HCT116 (cell line): Measurements from ENCODE around the gene FOXM1. TPM values are rescaled to one million over a fixed set of nuclear protein-coding genes. Genes with fewer than 3 reads are reported as not detected.

Source experiments
- ATAC-seq: fragments of 200-7000 bp; cut with Tn5 transposase; 2 replicates; pipeline ENCODE4 v1.9.1; 2020; ENCODE audit warnings: mild to moderate bottlenecking, moderate library complexity
- BruUV-seq: library from RNA; stranded (reverse); fragments of 400-500 nt; replicated peaks from 2 replicates; lab custom pipeline; 2021; lab: Mats Ljungman, UMichigan
- CTCF ChIA-PET: fragments of 300-600 bp; sonication (Branson Sonifier 250); formaldehyde crosslinking; loops from one replicate; lab custom pipeline; 2021; ENCODE audit warnings: antibody characterized with exemption; lab: Charles Lee
- POLR2A ChIA-PET: fragments of 300-600, 350-600 bp; sonication (Branson Sonifier 250); formaldehyde crosslinking; loops from one replicate; lab custom pipeline; 2021; ENCODE audit warnings: antibody characterized with exemption; lab: Charles Lee
- RAD21 ChIA-PET, 2 experiments: fragments of 300-600 bp; sonication (Branson Sonifier 250); formaldehyde crosslinking; loops; one replicate each; lab custom pipeline; 2023; ENCODE audit warnings: low total read pairs in 2 of 2; ENCODE audit not compliant: uncharacterized antibody in 2 of 2, unreplicated experiment in 2 of 2, low non-redundant PET in 1 of 2; lab: Charles Lee
- DNase-seq: peaks from one replicate; pipeline ENCODE4 v3.0.0-alpha.2; 2010; ENCODE audit warnings: low read depth, low spot score
- H2AFZ ChIP-seq: fragments of 200-600 bp; shearing (Covaris generic), sonication (generic); 2 replicates; pipeline ENCODE4 v1.6.1; 2017; ENCODE audit warnings: low read depth, mixed run types, mixed read lengths, antibody characterized with exemption, low read length; ENCODE audit not compliant: poor library complexity, severe bottlenecking
- H3K27ac ChIP-seq: 2 replicates; pipeline ENCODE4 v1.5.1; 2012; ENCODE audit warnings: low read depth, low read length
- H3K27me3 ChIP-seq: fragments of 200-600 bp; sonication (generic); 2 replicates; pipeline ENCODE4 v1.6.1; 2016; ENCODE audit warnings: mixed run types, low read length, mixed read lengths; ENCODE audit not compliant: insufficient read depth
- H3K36me3 ChIP-seq, 2 experiments: fragments of 200-500 bp in 1 of 2; fragments of 200-600 bp in 1 of 2; sonication (Bioruptor generic) in 1 of 2; sonication (generic) in 1 of 2; 2 replicates each; pipeline versions ENCODE4 v1.5.1 to v1.6.1; 2014 to 2016; ENCODE audit warnings: low read length in 2 of 2, inconsistent platforms in 1 of 2, mixed read lengths in 1 of 2, mixed run types in 1 of 2; ENCODE audit not compliant: insufficient read depth in 2 of 2, control insufficient read depth in 1 of 2
- H3K4me1 ChIP-seq, 2 experiments: fragments of 200-600 bp in 1 of 2; sonication (generic) in 1 of 2; 2 replicates each; pipeline versions ENCODE4 v1.5.1 to v1.6.1; 2012 to 2017; ENCODE audit warnings: low read length in 2 of 2, inconsistent platforms in 1 of 2, mild to moderate bottlenecking in 1 of 2, mixed read lengths in 1 of 2, mixed run types in 1 of 2, moderate library complexity in 1 of 2; ENCODE audit not compliant: insufficient read depth in 2 of 2, control insufficient read depth in 1 of 2
- H3K4me2 ChIP-seq: fragments of 200-600 bp; sonication (generic); 2 replicates; pipeline ENCODE4 v1.6.1; 2017; ENCODE audit warnings: mixed run types, low read length, mixed read lengths
- H3K4me3 ChIP-seq, 2 experiments: fragments of 200-600 bp in 1 of 2; sonication (generic) in 1 of 2; replicated peaks in 1 of 2; 2 replicates each; pipeline ENCODE4 v1.5.1; 2011 to 2016; ENCODE audit warnings: low read length in 2 of 2, control low read depth in 1 of 2, low read depth in 1 of 2, mild to moderate bottlenecking in 1 of 2, mixed read lengths in 1 of 2, mixed run types in 1 of 2
- H3K79me2 ChIP-seq: fragments of 200-600 bp; sonication (generic); 2 replicates; pipeline ENCODE4 v1.6.1; 2017; ENCODE audit warnings: mild to moderate bottlenecking, mixed run types, low read length, moderate library complexity, mixed read lengths; ENCODE audit not compliant: insufficient read depth
- H3K9ac ChIP-seq: fragments of 200-600 bp; sonication (generic); 2 replicates; pipeline ENCODE4 v1.6.1; 2016; ENCODE audit warnings: low read length, mixed read lengths
- H3K9me2 ChIP-seq: fragments of 200-600 bp; sonication (generic), shearing (Covaris generic); 2 replicates; pipeline ENCODE4 v1.6.1; 2017; ENCODE audit warnings: mixed run types, mild to moderate bottlenecking, moderate library complexity; ENCODE audit not compliant: insufficient read depth
- H3K9me3 ChIP-seq, 2 experiments: fragments of 200-500 bp in 1 of 2; fragments of 200-600 bp in 1 of 2; sonication (Bioruptor generic) in 1 of 2; sonication (generic) in 1 of 2; 2 replicates each; pipeline ENCODE4 v1.6.1; 2014 to 2017; ENCODE audit warnings: low read length in 2 of 2, mixed read lengths in 2 of 2, inconsistent platforms in 1 of 2, low read depth in 1 of 2, mild to moderate bottlenecking in 1 of 2, mixed run types in 1 of 2, moderate library complexity in 1 of 2; ENCODE audit not compliant: control insufficient read depth in 1 of 2, insufficient read depth in 1 of 2
- H4K20me1 ChIP-seq: fragments of 200-600 bp; sonication (generic), shearing (Covaris generic); 2 replicates; pipeline ENCODE4 v1.6.1; 2017; ENCODE audit warnings: mixed run types, mild to moderate bottlenecking, moderate library complexity; ENCODE audit not compliant: insufficient read depth
- CBX3 ChIP-seq: IDR thresholded peaks from 2 replicates; pipeline ENCODE4 v1.6.1; 2012; ENCODE audit warnings: low read depth
- CEBPB ChIP-seq: IDR thresholded peaks from 2 replicates; pipeline ENCODE4 v1.6.1; 2012; ENCODE audit warnings: low read depth
- EGR1 ChIP-seq: IDR thresholded peaks from 2 replicates; pipeline ENCODE4 v1.6.1; 2012; ENCODE audit warnings: low read depth
- ELF1 ChIP-seq: IDR thresholded peaks from 2 replicates; pipeline ENCODE4 v1.6.1; 2012; ENCODE audit warnings: low read depth, borderline replicate concordance
- EZH2phosphoT487 ChIP-seq: fragments of 200-600 bp; IDR thresholded peaks from 2 replicates; pipeline ENCODE4 v1.6.1; 2018; ENCODE audit warnings: antibody characterized with exemption, borderline replicate concordance
- FOSL1 ChIP-seq: IDR thresholded peaks from 2 replicates; pipeline ENCODE4 v1.6.1; 2012; ENCODE audit warnings: low read depth
- JUND ChIP-seq: IDR thresholded peaks from 2 replicates; pipeline ENCODE4 v1.6.1; 2012
- MAX ChIP-seq: IDR thresholded peaks from 2 replicates; pipeline ENCODE4 v1.6.1; 2012
- POLR2AphosphoS5 ChIP-seq: IDR thresholded peaks from 2 replicates; pipeline ENCODE4 v1.6.1; 2011; ENCODE audit warnings: mild to moderate bottlenecking, low read depth, low read length, moderate library complexity
- RAD21 ChIP-seq: IDR thresholded peaks from 2 replicates; pipeline ENCODE4 v1.6.1; 2012; ENCODE audit warnings: low read depth, mild to moderate bottlenecking
- REST ChIP-seq: IDR thresholded peaks from 2 replicates; pipeline ENCODE4 v1.6.1; 2012; ENCODE audit warnings: low read depth
- SP1 ChIP-seq: IDR thresholded peaks from 2 replicates; pipeline ENCODE4 v1.6.1; 2012; ENCODE audit warnings: low read depth
- SRF ChIP-seq: IDR thresholded peaks from 2 replicates; pipeline ENCODE4 v1.6.1; 2012; ENCODE audit warnings: low read depth
- YY1 ChIP-seq: IDR thresholded peaks from 2 replicates; pipeline ENCODE4 v1.6.1; 2011; ENCODE audit warnings: low read length, low read depth, moderate library complexity, mild to moderate bottlenecking; ENCODE audit not compliant: insufficient replicate concordance; ENCODE audit errors: extremely low read depth
- ZBTB33 ChIP-seq: IDR thresholded peaks from 2 replicates; pipeline ENCODE4 v1.6.1; 2011; ENCODE audit warnings: mild to moderate bottlenecking, low read length, moderate library complexity; ENCODE audit not compliant: insufficient replicate concordance; ENCODE audit errors: extremely low read depth
- ZFX ChIP-seq: fragments of 450-650 bp; IDR thresholded peaks from 2 replicates; pipeline ENCODE4 v1.6.1; 2017
- ZNF274 ChIP-seq: fragments of 200-500 bp; sonication (Bioruptor generic); IDR thresholded peaks from 2 replicates; pipeline ENCODE4 v1.6.1; 2014; ENCODE audit warnings: mild to moderate bottlenecking, low read depth, low read length, inconsistent platforms
- intact Hi-C: fragments of 100-400 bp; cut with micrococcal nuclease; formaldehyde crosslinking; loops from 2 replicates; pipeline ENCODE4 v1.10.0; 2022
- total RNA-seq: library from RNA; stranded (reverse); gene quantifications from one replicate; pipeline ENCODE4 v1.2.1, GENCODE V29; 2021; ENCODE audit not compliant: unreplicated experiment
- TF ChIP-seq, protein P1 (sequence below), 3 experiments: fragments of 200-600 bp in 1 of 3; sonication (generic) in 1 of 3; IDR thresholded peaks in 2 of 3; conservative IDR thresholded peaks in 1 of 3; 2 replicates each; pipeline ENCODE4 v1.5.1; 2012 to 2017; ENCODE audit warnings: low read depth in 2 of 3, low read length in 2 of 3, antibody characterized with exemption in 1 of 3, borderline replicate concordance in 1 of 3, control low read depth in 1 of 3, mild to moderate bottlenecking in 1 of 3, mixed read lengths in 1 of 3, mixed run types in 1 of 3, moderate library complexity in 1 of 3; ENCODE audit not compliant: insufficient read depth in 1 of 3

Gene FOXM1
- total RNA-seq, 1 experiment from 2014 or later: 85.1 TPM

GRCh38 chr12:2884810-2885209 lies 7.8 kb upstream of the FOXM1 start (continued):
- no peak for TF ChIP-seq ZBTB33

- Histone ChIP-seq H3K36me3 (no peaks in the 10 kb centered on the region), H3K9me3 (no peaks in the 10 kb centered on the region), H3K4me1 (peaks cover 6 to 20% of the 10 kb centered on the region in 2 experiments; a peak in 3 of 4 replicates), H3K4me2 (no peak overlapping the region), H3K4me3 (no peak overlapping the region), H2AFZ (no peak overlapping the region), H3K9me2 (no peaks in the 10 kb centered on the region), H3K9ac (no peak overlapping the region), H3K27ac (no peak overlapping the region), H4K20me1 (no peaks in the 10 kb centered on the region), H3K79me2 (peaks cover 74% of the 10 kb centered on the region), H3K27me3 (no peaks in the 10 kb centered on the region)
- intact Hi-C loops: no loop called here
- CTCF ChIA-PET: no interaction called here
- POLR2A ChIA-PET: interaction anchor here (1.1 kb wide), 1 partner anchor 11 kb away, joined by 4 read pairs; the partner anchor contains the start of gene TULP3
- DNase-seq (no peak), ATAC-seq (no peak)
- BruUV-seq: no TSS peak
- TF ChIP-seq SP1 (no peak), ZNF274 (no peak), EGR1 (no peak), POLR2AphosphoS5 (no peak), CEBPB (no peak), CBX3 (no peak), YY1 (no peak), MAX (no peak), EZH2phosphoT487 (no peak), ZFX (no peak), SRF (no peak), REST (no peak), FOSL1 (no peak), JUND (no peak), ELF1 (no peak), RAD21 (no peak)
- TF ChIP-seq, protein P1, sequence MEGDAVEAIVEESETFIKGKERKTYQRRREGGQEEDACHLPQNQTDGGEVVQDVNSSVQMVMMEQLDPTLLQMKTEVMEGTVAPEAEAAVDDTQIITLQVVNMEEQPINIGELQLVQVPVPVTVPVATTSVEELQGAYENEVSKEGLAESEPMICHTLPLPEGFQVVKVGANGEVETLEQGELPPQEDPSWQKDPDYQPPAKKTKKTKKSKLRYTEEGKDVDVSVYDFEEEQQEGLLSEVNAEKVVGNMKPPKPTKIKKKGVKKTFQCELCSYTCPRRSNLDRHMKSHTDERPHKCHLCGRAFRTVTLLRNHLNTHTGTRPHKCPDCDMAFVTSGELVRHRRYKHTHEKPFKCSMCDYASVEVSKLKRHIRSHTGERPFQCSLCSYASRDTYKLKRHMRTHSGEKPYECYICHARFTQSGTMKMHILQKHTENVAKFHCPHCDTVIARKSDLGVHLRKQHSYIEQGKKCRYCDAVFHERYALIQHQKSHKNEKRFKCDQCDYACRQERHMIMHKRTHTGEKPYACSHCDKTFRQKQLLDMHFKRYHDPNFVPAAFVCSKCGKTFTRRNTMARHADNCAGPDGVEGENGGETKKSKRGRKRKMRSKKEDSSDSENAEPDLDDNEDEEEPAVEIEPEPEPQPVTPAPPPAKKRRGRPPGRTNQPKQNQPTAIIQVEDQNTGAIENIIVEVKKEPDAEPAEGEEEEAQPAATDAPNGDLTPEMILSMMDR (IDR thresholded peaks at IDR 0.05 in 2 of 3, conservative IDR thresholded peaks at IDR 0.05 in 1 of 3; ENCODE audit: borderline replicate concordance in 1 of 3, insufficient read depth in 1 of 3, low read depth in 2 of 3, low read length in 2 of 3): no peak
- TF ChIP-seq, all 23 proteins: peak for 0
- RAD21 ChIA-PET: no interaction called here
Observed at GRCh38 chr12:2879853-2880252, 2.9 kb upstream of the FOXM1 start.
